ENCODE data around the gene FBXW9. TPM values are rescaled to one million over a fixed set of nuclear protein-coding genes. Genes with fewer than 3 reads are reported as not detected.
"Not testable (repeated sequence)": the region's sequence is repeated elsewhere in the genome, so short reads cannot be mapped to it uniquely, and the experiment has no call there.

The FBXW9 gene
- total RNA-seq, 2 experiments from 2014 or later: 2.2 to 2.4 TPM

DNA sequence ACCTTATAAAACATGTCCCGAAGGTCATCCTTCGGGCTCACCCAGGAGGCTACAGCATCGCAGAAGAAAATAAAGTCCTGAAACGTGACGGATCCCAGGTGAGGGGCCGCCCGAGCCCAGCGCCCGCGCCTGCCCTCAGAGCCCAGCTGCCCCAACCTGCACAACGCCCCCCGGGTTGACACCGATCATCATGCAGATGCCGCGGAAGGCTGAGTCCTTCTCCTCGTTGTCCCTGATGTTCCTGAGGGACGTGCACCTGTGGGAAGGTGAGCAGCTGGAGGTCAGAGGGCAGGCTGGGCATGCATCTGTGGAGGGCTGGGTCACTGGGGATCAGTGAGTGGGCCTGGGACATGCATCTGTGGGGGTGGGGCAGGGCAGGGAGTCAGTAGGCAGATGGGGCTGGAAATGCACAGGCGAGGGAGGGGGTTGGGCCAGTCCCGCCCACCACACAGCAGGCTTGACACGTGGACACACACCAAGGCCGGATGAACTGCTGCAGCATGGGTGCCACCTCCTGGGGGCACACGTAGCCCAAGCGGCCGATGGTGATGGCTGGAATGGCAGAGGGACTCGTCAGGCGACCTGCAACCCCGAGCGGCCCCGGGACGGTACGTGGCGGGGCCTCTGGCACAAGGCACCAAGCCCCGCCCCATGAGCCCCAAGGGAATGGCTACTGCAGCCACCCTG, 5.3 kb upstream of the FBXW9 start:
- no peaks in the 10 kb centered on the region for H3K27me3 Mint-ChIP-seq
- POLR2A ChIA-PET: no interaction called here

GRCh38 chr19:12698138-12698537, 1.7 kb upstream of the FBXW9 start:
- POLR2A ChIA-PET: no interaction called here
- DNase-seq: no peak

More for the DNA sequence above, 5.3 kb upstream of the FBXW9 start:
- CTCF ChIA-PET: no interaction called here
- no peaks in the 10 kb centered on the region for H3K9me3 Mint-ChIP-seq
- no peaks in the 10 kb centered on the region for H3K9me3 ChIP-seq (ENCODE audit: control insufficient read depth in 1 of 2, insufficient read depth in 1 of 2, low read length in 2 of 2)
- no peak overlapping the region for H3K4me3 Mint-ChIP-seq
- H3K27me3 ChIP-seq (ENCODE audit: control insufficient read depth in 1 of 2, insufficient read depth in 2 of 2, low read length in 2 of 2): no peaks in the 10 kb centered on the region
- intact Hi-C loops (cut with DNase I, micrococcal nuclease): no loop called here
- H3K4me1 Mint-ChIP-seq (ENCODE audit: low read depth): peaks cover 6% of the 10 kb centered on the region
- no peak overlapping the region for H3K27ac Mint-ChIP-seq
- peaks cover 58% of the 10 kb centered on the region for H3K36me3 ChIP-seq (ENCODE audit: insufficient read depth, low read length)
- peaks cover 67% of the 10 kb centered on the region for H3K36me3 Mint-ChIP-seq (ENCODE audit: low read depth)
- TF ChIP-seq, protein P1, sequence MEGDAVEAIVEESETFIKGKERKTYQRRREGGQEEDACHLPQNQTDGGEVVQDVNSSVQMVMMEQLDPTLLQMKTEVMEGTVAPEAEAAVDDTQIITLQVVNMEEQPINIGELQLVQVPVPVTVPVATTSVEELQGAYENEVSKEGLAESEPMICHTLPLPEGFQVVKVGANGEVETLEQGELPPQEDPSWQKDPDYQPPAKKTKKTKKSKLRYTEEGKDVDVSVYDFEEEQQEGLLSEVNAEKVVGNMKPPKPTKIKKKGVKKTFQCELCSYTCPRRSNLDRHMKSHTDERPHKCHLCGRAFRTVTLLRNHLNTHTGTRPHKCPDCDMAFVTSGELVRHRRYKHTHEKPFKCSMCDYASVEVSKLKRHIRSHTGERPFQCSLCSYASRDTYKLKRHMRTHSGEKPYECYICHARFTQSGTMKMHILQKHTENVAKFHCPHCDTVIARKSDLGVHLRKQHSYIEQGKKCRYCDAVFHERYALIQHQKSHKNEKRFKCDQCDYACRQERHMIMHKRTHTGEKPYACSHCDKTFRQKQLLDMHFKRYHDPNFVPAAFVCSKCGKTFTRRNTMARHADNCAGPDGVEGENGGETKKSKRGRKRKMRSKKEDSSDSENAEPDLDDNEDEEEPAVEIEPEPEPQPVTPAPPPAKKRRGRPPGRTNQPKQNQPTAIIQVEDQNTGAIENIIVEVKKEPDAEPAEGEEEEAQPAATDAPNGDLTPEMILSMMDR (IDR thresholded peaks at IDR 0.05): no peak
- DNase-seq (no peak), ATAC-seq (ENCODE audit: poor library complexity) (no peak)
- H3K4me3 ChIP-seq (ENCODE audit: low read length): no peak overlapping the region
- H3K4me1 ChIP-seq (ENCODE audit: insufficient read depth, low read length): peaks cover 6% of the 10 kb centered on the region
- H3K27ac ChIP-seq (ENCODE audit: low read depth in 1 of 2, low read length in 2 of 2): no peak overlapping the region

DNA sequence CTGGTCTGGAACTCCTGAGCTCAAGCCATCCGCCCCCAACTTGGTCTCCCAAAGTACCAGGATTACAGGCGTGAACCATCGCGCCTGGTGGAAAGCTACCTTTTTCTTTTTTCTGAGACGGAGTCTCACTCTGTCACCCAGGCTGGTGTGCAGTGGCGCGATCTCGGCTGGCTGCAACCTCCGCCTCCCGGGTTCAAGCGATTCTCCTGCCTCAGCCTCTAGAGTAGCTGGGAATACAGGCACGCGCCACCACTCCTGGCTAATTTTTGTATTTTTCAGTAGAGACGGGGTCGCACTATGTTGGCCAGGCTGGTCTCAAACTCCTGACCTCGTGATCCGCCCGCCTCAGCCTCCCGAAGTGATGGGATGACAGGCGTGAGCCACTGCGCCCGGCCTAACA, 994 bp upstream of the FBXW9 start:
- H3K27ac Mint-ChIP-seq; H3K27me3 Mint-ChIP-seq; DNase-seq; H3K9me3 ChIP-seq (ENCODE audit: control insufficient read depth in 1 of 2, insufficient read depth in 1 of 2, low read length in 2 of 2); H3K27me3 ChIP-seq (ENCODE audit: control insufficient read depth in 1 of 2, insufficient read depth in 2 of 2, low read length in 2 of 2); ATAC-seq (ENCODE audit: poor library complexity); H3K4me3 ChIP-seq (ENCODE audit: low read length); H3K9me3 Mint-ChIP-seq; H3K27ac ChIP-seq (ENCODE audit: low read depth in 1 of 2, low read length in 2 of 2): not testable (repeated sequence)
- intact Hi-C loops (cut with DNase I, micrococcal nuclease): loop anchor here in 1 of 2 experiments (10.0 kb wide), 1 partner anchor 1193 kb away; the partner anchor contains the start of gene ZNF653
- CTCF ChIA-PET: interaction anchor here (1.4 to 1.9 kb wide), 2 partner anchors 36 to 63 kb away, joined by 4 read pairs; no protein-coding TSS in a partner anchor
- H3K4me1 Mint-ChIP-seq (ENCODE audit: low read depth): peaks cover 11% of the 10 kb centered on the region
- peaks cover 20% of the 10 kb centered on the region for H3K36me3 ChIP-seq (ENCODE audit: insufficient read depth, low read length)
- H3K4me1 ChIP-seq (ENCODE audit: insufficient read depth, low read length): peaks cover 23% of the 10 kb centered on the region
- H3K36me3 Mint-ChIP-seq (ENCODE audit: low read depth): peaks cover 31% of the 10 kb centered on the region
- H3K4me3 Mint-ChIP-seq: peak overlapping the region; percentile 45
- POLR2A ChIA-PET: interaction anchor here (1.4 to 2.7 kb wide), 4 partner anchors 16 to 40 kb away, joined by 4 to 27 read pairs (median 6); partner anchors contain the start of genes DHPS and GET3

More at GRCh38 chr19:12698138-12698537, 1.7 kb upstream of the FBXW9 start:
- H3K9me3 Mint-ChIP-seq: no peaks in the 10 kb centered on the region
- H3K27me3 Mint-ChIP-seq: no peaks in the 10 kb centered on the region
- intact Hi-C loops (cut with DNase I, micrococcal nuclease): loop anchor here in 1 of 2 experiments (10.0 kb wide), 1 partner anchor 1193 kb away; the partner anchor contains the start of gene ZNF653
- peaks cover 23% of the 10 kb centered on the region for H3K4me1 ChIP-seq (ENCODE audit: insufficient read depth, low read length)
- H3K4me3 ChIP-seq (ENCODE audit: low read length): no peak overlapping the region
- no peaks in the 10 kb centered on the region for H3K27me3 ChIP-seq (ENCODE audit: control insufficient read depth in 1 of 2, insufficient read depth in 2 of 2, low read length in 2 of 2)
- peaks cover 38% of the 10 kb centered on the region for H3K36me3 Mint-ChIP-seq (ENCODE audit: low read depth)
- CTCF ChIA-PET: no interaction called here
- H3K27ac Mint-ChIP-seq: peak overlapping the region; percentile 73
- ATAC-seq (ENCODE audit: poor library complexity): no peak
- peak overlapping the region; percentile 81 for H3K4me3 Mint-ChIP-seq
- TF ChIP-seq, protein P1 (IDR thresholded peaks at IDR 0.05): no peak
- H3K36me3 ChIP-seq (ENCODE audit: insufficient read depth, low read length): peaks cover 25% of the 10 kb centered on the region
- H3K4me1 Mint-ChIP-seq (ENCODE audit: low read depth): peaks cover 11% of the 10 kb centered on the region
- H3K9me3 ChIP-seq (ENCODE audit: control insufficient read depth in 1 of 2, insufficient read depth in 1 of 2, low read length in 2 of 2): no peaks in the 10 kb centered on the region
- H3K27ac ChIP-seq (ENCODE audit: low read depth in 1 of 2, low read length in 2 of 2): no peak overlapping the region
